Hindlimb muscle (tissue), 1 donor: Measurements from ENCODE around the gene SLC19A3. TPM values are rescaled to one million over a fixed set of nuclear protein-coding genes. Genes with fewer than 3 reads are reported as not detected.
"Not testable (repeated sequence)": the region's sequence is repeated elsewhere in the genome, so short reads cannot be mapped to it uniquely, and the experiment has no call there.

Experiments
- DNase-seq: peaks from one replicate; pipeline ENCODE4 v3.0.0-alpha.2; 2013
- polyA plus RNA-seq: library from polyadenylated mRNA; unstranded; fragments of 120-200 nt; gene quantifications from one replicate; pipeline ENCODE4 v1.2.1, GENCODE V29; 2013; ENCODE audit not compliant: insufficient read length

Gene SLC19A3
- polyA plus RNA-seq = 0.67 TPM

- peak; percentile 95 for DNase-seq
Measured at GRCh38 chr2:227717687-227718567, at the start of gene SLC19A3. Gene SLC19A3, minus strand, starts transcription at chr2:227718028. Its CDS starts 15,710 bp downstream, at chr2:227702318.

- peak; percentile 78 for DNase-seq
Measured at GRCh38 chr2:227766373-227766883, 48.6 kb upstream of the SLC19A3 start.

- no peak for DNase-seq
Measured at GRCh38 chr2:227765788-227766372, 48.1 kb upstream of the SLC19A3 start.

- DNase-seq = peak; percentile 22
Measured at GRCh38 chr2:227761740-227762476, 44.1 kb upstream of the SLC19A3 start.

GRCh38 chr2:227759411-227760118 is 41.7 kb upstream of the SLC19A3 start:
- DNase-seq = no peak

GRCh38 chr2:227756261-227756660 is 38.4 kb upstream of the SLC19A3 start:
- DNase-seq = not testable (repeated sequence)

- no peak for DNase-seq
Measured at GRCh38 chr2:227748079-227748478, 30.3 kb upstream of the SLC19A3 start.

GRCh38 chr2:227745594-227745993 is 27.8 kb upstream of the SLC19A3 start, which contains the start of gene SCYGR8:
Gene SCYGR8, plus strand, starts transcription at chr2:227745894. Its CDS starts 0 bp downstream, at chr2:227745894.
- no peak for DNase-seq

- DNase-seq = not testable (repeated sequence)
Measured at GRCh38 chr2:227740705-227741104, 22.9 kb upstream of the SLC19A3 start.

- no peak for DNase-seq
Measured at GRCh38 chr2:227739351-227739750, 21.5 kb upstream of the SLC19A3 start.

- DNase-seq = no peak
Measured at GRCh38 chr2:227728035-227728434, 10.2 kb upstream of the SLC19A3 start, which contains the start of gene SCYGR7. Gene SCYGR7, plus strand, starts transcription at chr2:227728335. Its CDS starts 0 bp downstream, at chr2:227728335.

- DNase-seq = no peak
Measured at GRCh38 chr2:227724394-227725039, 6.7 kb upstream of the SLC19A3 start, which contains the start of gene SCYGR6. Gene SCYGR6, minus strand, starts transcription at chr2:227724757. Its CDS starts 0 bp downstream, at chr2:227724757.

- DNase-seq = not testable (repeated sequence)
Measured at GRCh38 chr2:227722821-227723220, 5.0 kb upstream of the SLC19A3 start.

- no peak for DNase-seq
Measured at GRCh38 chr2:227720680-227721079, 2.9 kb upstream of the SLC19A3 start.

GRCh38 chr2:227719641-227720040 is 1.8 kb upstream of the SLC19A3 start:
- DNase-seq = no peak

- peak; percentile 3 for DNase-seq
Measured at GRCh38 chr2:227716501-227716900, 1.3 kb downstream of the SLC19A3 start.

- no peak for DNase-seq
Measured at GRCh38 chr2:227713291-227713690, 4.5 kb downstream of the SLC19A3 start.

- no peak for DNase-seq
Measured at GRCh38 chr2:227710986-227711385, 6.8 kb downstream of the SLC19A3 start.

- no peak for DNase-seq
Measured at GRCh38 chr2:227707390-227707789, 10.4 kb downstream of the SLC19A3 start.

- no peak for DNase-seq
Measured at GRCh38 chr2:227706859-227707258, 11.0 kb downstream of the SLC19A3 start.

- DNase-seq = no peak
Measured at GRCh38 chr2:227703961-227704360, 13.9 kb downstream of the SLC19A3 start.
